ENCODE data around the gene MYO15A. TPM values are rescaled to one million over a fixed set of nuclear protein-coding genes. Genes with fewer than 3 reads are reported as not detected.

The MYO15A gene
- total RNA-seq, 1 donor from 2014 or later: 0.25 TPM

- H3K36me3 ChIP-seq: no peaks in the 10 kb centered on the region
- DNase-seq: no peak
- no peak overlapping the region for H3K4me3 ChIP-seq
- intact Hi-C loops (cut with micrococcal nuclease): no loop called here
- H3K9me3 ChIP-seq (replicated peaks): no peaks in the 10 kb centered on the region
- H3K27ac ChIP-seq (replicated peaks): no peak overlapping the region
- TF ChIP-seq CTCF (IDR thresholded peaks at IDR 0.05; ENCODE audit: borderline replicate concordance): no peak
- no peaks in the 10 kb centered on the region for H3K27me3 ChIP-seq (ENCODE audit: low read depth)
- H3K4me1 ChIP-seq: peaks cover 8% of the 10 kb centered on the region
Observed at GRCh38 chr17:18173740-18174139, 65.2 kb downstream of the MYO15A start.

GRCh38 chr17:18176176-18176575, 67.6 kb downstream of the MYO15A start:
- Histone ChIP-seq H3K27me3 (ENCODE audit: low read depth) (no peaks in the 10 kb centered on the region), H3K36me3 (no peaks in the 10 kb centered on the region), H3K9me3 (replicated peaks) (no peaks in the 10 kb centered on the region), H3K27ac (replicated peaks) (no peak overlapping the region), H3K4me1 (peaks cover 8% of the 10 kb centered on the region), H3K4me3 (no peak overlapping the region)
- no peak for TF ChIP-seq CTCF (IDR thresholded peaks at IDR 0.05; ENCODE audit: borderline replicate concordance)
- DNase-seq: no peak
- intact Hi-C loops (cut with micrococcal nuclease): no loop called here

DNA sequence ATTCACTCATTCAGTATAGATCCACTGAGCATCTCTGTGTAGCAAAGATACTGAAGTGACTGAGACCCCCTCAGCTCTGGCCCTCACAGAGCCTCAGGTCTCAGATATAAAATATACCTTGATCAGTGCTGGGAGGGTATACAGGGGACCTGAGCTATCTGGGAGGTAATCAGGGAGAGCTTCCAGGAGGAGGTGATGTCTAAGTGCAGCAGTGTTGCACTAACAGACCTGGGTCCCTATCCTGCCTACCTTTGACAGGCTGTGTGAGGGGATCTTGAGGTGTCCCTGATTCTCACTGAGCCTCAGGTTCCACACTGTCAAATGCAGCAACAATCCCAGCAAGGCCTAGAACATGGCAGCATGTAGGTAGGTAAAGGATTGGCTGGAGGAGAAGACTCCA, 68.6 kb downstream of the MYO15A start:
- Histone ChIP-seq H3K4me3 (no peak overlapping the region), H3K27ac (replicated peaks) (no peak overlapping the region), H3K4me1 (peaks cover 18% of the 10 kb centered on the region), H3K36me3 (no peaks in the 10 kb centered on the region), H3K9me3 (replicated peaks) (no peaks in the 10 kb centered on the region), H3K27me3 (ENCODE audit: low read depth) (no peaks in the 10 kb centered on the region)
- DNase-seq: no peak
- intact Hi-C loops (cut with micrococcal nuclease): no loop called here
- no peak for TF ChIP-seq CTCF (IDR thresholded peaks at IDR 0.05; ENCODE audit: borderline replicate concordance)

DNA sequence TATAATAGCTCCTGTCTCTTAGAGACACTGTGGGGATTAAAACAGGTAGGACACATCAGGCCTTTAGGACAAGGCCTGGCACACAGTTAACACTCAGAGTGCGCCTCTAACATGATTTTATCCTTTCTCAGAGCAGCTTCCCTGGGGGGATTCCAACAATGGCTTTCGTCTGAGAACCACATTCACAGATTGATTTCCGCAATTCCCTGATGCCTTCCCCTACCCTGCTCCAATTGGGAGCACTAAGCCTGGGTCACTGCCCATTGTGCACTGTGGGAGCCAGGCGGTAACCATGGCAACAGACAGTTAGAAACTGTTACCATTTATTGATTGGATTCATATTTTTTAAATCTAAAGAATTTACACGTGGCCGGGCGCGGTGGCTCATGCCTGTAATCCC, 69.2 kb downstream of the MYO15A start:
- Histone ChIP-seq H3K4me3 (no peak overlapping the region), H3K9me3 (replicated peaks) (no peaks in the 10 kb centered on the region), H3K27ac (replicated peaks) (no peak overlapping the region), H3K36me3 (no peaks in the 10 kb centered on the region), H3K4me1 (peaks cover 20% of the 10 kb centered on the region), H3K27me3 (ENCODE audit: low read depth) (no peaks in the 10 kb centered on the region)
- intact Hi-C loops (cut with micrococcal nuclease): no loop called here
- DNase-seq: no peak
- TF ChIP-seq CTCF (IDR thresholded peaks at IDR 0.05; ENCODE audit: borderline replicate concordance): no peak

DNA sequence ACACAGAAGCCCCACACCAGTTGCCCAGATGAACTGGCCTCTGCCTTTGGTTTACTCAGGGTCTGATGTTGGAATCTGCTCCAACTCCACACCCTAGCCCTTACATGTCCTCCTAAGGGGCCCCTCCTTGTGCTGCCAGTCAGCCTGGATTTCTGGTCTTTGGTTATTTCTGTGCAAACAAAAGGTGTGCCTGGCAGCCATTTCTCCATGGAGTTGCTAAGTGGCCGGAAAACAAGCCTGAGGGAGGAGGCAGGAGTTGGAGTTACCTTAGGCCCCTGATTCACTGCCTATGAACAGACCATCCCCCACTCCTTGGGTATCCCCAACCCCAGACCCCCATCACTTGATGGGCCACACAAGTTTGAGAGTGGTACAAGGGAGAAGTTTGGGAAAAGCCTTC, 70.6 kb downstream of the MYO15A start:
- Histone ChIP-seq H3K4me3 (no peak overlapping the region), H3K27me3 (ENCODE audit: low read depth) (no peaks in the 10 kb centered on the region), H3K27ac (replicated peaks) (no peak overlapping the region), H3K36me3 (no peaks in the 10 kb centered on the region), H3K4me1 (peaks cover 24% of the 10 kb centered on the region), H3K9me3 (replicated peaks) (no peaks in the 10 kb centered on the region)
- no peak for DNase-seq
- TF ChIP-seq CTCF (IDR thresholded peaks at IDR 0.05; ENCODE audit: borderline replicate concordance): no peak
- intact Hi-C loops (cut with micrococcal nuclease): no loop called here

DNA sequence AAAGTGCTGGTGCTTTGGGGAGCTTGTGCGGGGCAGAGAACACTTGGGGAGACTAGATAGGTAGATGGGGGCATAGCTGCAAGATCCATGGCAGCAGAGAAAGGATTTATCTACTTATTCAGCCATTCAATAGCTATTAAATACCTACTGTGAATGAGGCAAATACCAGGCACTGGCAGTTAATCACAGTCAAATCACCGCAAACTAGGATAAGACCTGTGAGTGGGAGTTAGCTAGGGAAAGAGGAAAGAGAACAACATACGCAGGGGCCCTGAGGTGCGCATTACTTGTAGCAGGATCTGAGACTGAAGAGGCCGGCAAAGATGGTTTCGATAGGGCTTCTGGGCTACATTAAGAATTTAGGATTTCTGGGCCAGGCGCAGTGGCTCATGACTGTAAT, 71.2 kb downstream of the MYO15A start:
- Histone ChIP-seq H3K27me3 (ENCODE audit: low read depth) (no peaks in the 10 kb centered on the region), H3K4me3 (no peak overlapping the region), H3K27ac (replicated peaks) (no peak overlapping the region), H3K9me3 (replicated peaks) (no peaks in the 10 kb centered on the region), H3K4me1 (peaks cover 30% of the 10 kb centered on the region), H3K36me3 (no peaks in the 10 kb centered on the region)
- TF ChIP-seq CTCF (IDR thresholded peaks at IDR 0.05; ENCODE audit: borderline replicate concordance): no peak
- intact Hi-C loops (cut with micrococcal nuclease): no loop called here
- no peak for DNase-seq
